ENCODE data around the gene HACL1.
"Not testable (repeated sequence)": the region's sequence is repeated elsewhere in the genome, so short reads cannot be mapped to it uniquely, and the experiment has no call there.

HACL1 gene

GRCh38 chr3:15629860-15630597 lies 28.7 kb upstream of the HACL1 start:
- FAIRE-seq = peak; percentile 86

DNA sequence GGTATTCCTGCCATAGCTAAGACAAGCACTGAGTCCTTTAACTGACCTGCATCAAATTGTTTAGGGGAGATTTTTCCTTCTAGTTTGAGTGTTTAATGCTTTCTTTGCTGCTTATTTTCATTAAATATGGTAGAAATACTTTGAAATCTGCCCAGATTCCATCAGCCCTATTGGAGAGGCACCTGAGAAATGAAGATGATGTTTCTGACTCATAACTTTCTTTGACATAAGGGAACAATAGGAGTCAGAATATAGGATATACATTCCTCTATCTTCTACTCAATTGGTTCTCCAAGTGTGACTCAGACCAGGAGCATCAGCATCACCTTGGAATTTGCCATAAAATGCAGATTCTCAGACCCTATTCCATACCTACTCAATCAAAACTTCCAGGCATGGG lies 27.6 kb upstream of the HACL1 start:
- FAIRE-seq = no peak

DNA sequence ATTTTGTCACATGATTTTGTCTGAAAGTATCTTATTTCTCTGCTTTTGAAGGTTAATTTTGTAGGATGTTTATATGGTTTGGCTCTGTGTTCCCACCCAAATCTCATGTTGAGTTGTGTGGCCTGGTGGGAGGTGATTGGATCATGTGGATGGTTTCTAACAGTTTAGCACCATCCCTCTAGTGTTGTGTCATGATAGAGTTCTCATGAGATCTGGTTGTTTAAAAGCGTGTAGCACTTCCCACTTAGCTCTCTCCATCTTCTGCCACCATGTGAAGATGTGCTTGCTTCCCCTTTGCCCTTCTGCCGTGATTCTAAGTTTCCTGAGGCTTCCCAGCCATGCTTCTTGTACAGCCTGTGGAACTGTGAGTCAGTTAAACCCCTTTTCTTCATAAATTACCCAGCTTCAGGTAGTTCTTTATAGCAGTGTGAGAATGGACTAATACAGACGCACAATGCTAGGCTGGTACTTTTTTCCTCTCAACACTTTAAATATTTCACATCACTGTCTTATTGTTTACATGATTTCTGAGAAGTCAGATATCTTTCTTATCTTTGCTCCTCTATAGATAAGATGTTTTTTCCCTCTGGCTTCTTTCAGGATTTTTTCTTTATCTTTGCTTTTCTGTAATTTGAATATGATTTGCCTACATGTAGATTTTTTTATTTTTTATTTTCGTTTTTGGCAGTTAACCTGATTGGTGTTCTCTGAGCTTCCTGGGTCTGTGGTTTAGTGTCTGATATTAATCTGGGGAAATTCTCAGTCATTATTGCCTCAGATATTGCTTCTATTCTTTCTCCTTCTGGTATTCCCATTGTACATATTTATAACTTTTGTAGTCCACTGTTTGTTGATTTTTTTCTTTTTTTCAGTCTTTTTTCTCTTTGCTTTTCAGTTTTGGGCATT lies 22.4 kb upstream of the HACL1 start:
- no peak for FAIRE-seq

GRCh38 chr3:15619659-15620464 lies 18.5 kb upstream of the HACL1 start:
- FAIRE-seq = not testable (repeated sequence)

DNA sequence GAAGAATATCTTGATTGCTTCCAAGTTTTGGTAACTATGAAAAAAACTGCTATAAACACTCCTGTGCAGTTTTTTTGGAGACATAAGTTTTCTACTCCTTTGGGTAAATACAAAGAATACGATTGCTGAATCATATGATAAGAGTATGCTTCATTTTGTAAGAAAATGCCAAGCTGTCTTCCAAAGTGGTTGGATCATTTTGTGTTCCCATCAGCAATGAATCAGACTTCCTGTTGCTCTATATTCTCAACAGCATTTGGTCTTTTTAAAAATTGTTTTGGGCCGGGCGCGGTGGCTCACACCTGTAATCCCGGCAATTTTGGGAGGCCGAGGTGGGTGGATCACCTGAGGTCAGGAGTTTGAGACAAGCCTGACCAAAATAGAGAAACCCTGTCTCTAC lies 14.7 kb upstream of the HACL1 start:
- no peak for FAIRE-seq

- no peak for FAIRE-seq
Measured at GRCh38 chr3:15614958-15615357, 13.6 kb upstream of the HACL1 start.

- FAIRE-seq = no peak
Measured at GRCh38 chr3:15612001-15612400, 10.6 kb upstream of the HACL1 start.

GRCh38 chr3:15611018-15611417 lies 9.6 kb upstream of the HACL1 start:
- FAIRE-seq = no peak

DNA sequence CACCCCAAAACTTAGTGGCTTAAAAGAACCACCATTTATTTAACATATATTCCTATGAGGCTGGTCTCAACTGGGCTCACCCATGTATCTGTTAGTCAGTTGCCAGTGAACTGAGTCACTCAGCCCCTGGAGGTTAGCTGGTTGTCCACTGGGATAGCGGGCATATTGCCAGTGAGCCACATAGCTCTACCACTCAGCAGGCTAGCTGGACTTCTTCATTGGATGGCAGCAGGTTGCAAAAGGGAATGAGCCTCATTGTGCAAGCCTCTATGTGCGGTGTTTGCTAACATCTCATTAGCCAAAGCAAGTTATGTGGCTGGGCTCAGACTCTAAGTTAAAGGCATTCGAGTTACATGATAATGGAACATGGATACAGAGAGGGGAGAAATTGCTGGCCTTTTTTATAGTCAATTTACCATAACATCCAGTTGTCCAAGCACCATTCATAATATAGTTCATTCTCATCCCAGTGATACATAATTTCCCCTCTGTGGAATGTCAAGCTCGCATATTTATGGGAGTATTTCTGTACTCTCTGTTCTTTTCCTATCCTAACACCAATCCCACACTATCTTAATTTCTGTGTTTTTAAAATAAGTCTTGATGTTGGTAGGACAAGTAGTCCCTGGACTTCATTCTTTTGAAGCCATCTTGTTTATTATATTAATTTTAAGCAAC lies 8.9 kb upstream of the HACL1 start:
- FAIRE-seq = no peak

DNA sequence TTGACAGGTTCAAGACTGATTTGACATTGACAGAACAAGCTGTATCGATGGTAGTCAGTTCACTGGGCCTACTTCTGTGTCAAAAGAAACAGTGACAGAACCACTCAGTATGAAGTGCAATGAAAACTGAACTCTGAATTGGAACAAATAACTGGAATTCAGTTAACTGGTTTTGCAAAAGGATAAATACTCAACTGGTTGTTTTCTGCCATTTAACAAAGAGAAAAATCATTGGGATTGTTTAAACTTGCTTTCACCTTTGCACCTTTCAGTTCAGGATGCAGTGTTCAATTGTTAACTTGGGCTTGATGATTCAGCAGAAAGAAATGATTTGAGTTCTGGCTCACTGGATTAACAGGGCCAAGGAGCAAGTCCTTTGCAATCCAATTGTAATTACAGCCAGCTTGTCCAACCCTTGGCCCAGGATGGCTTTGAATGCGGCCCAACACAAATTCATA lies 5.1 kb upstream of the HACL1 start:
- no peak for FAIRE-seq

DNA sequence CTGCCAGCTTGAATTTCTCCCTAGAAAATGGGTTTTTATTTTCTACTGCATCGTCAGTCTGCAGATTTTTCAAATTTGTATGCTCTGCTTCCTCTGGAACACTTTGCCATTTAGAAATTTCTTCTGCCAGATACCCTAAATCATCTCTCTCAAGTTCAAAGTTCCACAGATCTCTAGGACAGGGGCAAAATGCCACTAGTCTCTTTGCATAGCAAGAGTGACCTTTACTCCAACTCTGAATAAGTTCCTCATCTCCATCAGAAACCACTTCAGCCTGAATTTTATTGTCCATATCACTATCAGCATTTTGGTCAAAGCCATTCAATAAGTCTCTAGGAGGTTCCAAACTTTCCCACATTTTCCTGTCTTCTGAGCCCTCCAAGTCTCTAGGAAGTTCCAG lies 3.2 kb upstream of the HACL1 start:
- not testable (repeated sequence) for FAIRE-seq

DNA sequence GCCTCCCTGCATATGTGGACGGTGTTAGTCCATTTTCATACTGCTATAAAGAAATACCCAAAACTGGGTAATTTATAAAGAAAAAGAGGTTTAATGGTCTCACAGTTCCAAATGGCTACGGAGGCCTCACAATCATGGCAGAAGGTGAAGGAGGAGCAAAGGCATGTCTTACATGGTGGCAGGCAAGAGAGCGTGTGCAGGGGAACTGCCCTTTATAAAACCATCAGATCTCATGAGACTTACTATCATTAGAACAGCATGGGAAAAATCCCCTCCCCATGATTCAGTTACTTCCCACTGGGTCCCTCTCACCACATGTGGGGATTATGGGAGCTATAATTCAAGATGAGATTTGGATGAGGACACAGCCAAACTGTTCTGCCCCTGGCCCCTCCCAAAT lies 1.4 kb upstream of the HACL1 start:
- FAIRE-seq = not testable (repeated sequence)

DNA sequence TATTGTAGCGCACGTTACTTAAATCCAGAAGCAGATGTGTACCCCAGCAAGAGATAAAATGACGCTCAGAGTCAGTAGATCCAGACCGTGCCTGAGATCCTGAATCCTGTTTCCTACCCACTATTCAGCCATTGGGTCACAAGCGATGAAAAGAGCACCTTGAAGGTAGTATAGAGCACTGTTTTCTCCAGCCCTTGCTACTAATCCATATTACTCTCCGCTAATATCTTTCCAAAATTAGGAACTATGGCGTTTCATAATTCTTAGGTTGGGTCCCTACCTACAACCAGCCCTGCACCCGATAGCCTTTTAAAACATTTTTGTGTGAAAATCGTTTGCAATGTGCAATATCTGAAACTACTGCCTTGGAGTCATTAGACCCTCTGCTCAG lies 772 bp upstream of the HACL1 start:
- no peak for FAIRE-seq

- FAIRE-seq = no peak
Measured at GRCh38 chr3:15601046-15601398, 347 bp downstream of the HACL1 start.

- no peak for FAIRE-seq
Measured at GRCh38 chr3:15595955-15596354, 5.4 kb downstream of the HACL1 start.

GRCh38 chr3:15592968-15593367 lies 8.4 kb downstream of the HACL1 start:
- no peak for FAIRE-seq

DNA sequence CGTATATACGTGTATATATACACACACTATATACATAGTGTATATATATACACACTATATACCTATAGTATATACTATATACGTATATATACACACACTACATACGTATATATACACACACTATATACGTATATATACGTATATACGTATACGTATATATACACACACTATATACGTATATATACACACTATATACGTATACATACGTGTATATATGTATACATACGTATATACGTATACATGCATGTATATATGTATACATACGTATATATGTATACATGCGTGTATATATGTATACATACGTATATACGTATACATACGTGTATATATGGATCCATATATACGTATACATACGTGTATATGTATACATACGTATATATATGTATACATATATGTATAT lies 9.4 kb downstream of the HACL1 start:
- no peak for FAIRE-seq

DNA sequence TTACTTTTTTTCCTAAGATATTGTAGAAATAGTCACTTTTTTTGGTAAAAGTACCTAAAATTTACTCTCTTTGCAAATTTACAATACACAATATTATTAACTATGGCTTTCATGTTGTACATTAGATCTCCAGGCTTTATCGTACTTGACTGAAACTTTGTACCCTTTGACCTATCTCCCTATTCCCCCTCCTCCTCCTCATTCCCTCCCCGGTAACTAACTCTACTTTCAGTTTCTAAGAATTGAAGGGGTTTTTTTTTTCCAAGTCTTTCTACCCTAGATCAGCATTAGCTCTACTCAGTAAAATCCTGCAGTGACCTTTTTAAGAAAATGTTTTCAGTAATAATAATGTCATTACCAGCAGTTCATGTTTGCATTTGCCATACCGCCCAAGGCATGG lies 10.1 kb downstream of the HACL1 start:
- FAIRE-seq = no peak

DNA sequence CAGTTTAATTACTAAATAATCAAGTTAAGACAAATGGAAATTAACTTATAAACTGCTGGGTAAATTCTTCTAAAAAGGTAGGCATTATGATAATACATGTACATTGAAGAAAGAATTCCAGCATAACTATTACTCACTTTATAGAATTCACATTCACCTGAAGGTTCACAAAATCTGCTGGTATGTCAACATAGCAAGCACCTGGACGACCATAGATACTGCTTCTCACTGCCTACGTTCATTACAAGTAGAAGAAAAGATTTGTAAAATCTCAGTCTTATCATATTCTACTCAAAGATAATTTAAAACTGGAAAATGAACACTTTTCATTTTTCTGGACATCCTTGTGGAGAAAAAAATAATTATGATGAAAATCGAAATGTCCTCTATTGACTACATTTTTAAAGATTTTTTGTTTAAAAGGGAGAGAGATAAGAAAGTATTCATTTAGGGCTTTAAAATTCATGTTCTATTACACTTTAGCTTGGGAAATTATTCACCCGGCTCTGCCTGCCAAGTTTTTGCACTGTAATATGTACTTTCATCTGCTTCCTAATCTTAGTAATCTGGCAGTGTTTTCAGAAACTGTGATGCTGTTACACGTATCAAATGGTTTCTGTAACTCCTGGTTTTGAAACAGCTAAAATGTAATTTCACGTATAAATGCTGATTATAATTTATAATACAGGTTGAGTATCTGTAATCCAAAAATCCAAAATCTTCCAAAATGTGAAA lies 16.1 kb downstream of the HACL1 start:
- no peak for FAIRE-seq

- no peak for FAIRE-seq
Measured at GRCh38 chr3:15581471-15582394, 19.6 kb downstream of the HACL1 start.

DNA sequence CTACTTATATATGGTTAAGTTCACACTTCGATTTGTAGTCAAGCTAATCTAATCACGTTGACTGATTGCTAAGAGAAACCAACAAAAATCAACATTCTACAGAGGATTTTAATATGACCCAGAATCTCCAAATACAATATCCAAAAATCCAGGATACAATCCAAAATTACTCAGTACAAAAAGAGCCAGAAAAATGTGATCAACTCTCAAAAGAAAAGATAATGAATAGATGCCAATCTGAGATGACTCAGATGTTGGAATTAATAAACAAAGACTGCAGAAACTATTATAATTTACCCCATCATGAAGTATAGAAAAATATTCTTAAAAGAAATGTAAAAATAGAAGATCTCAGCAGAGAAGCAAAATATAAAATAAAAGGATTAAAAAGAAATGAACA lies 22.3 kb downstream of the HACL1 start:
- no peak for FAIRE-seq

Data from G401.6 (cell line).